ENCODE measurements around the gene HSPBP1. TPM values are rescaled to one million over a fixed set of nuclear protein-coding genes. Genes with fewer than 3 reads are reported as not detected.
A peak's percentile ranks its signal among the peaks of the same experiment; 100 is the strongest.

HSPBP1 gene
- total and polyA plus RNA-seq, 2 of the 13 experiments (the other 11 are each of a cell fraction or from before 2014, with no cell fraction given) = 22.3 to 33.7 TPM

DNA sequence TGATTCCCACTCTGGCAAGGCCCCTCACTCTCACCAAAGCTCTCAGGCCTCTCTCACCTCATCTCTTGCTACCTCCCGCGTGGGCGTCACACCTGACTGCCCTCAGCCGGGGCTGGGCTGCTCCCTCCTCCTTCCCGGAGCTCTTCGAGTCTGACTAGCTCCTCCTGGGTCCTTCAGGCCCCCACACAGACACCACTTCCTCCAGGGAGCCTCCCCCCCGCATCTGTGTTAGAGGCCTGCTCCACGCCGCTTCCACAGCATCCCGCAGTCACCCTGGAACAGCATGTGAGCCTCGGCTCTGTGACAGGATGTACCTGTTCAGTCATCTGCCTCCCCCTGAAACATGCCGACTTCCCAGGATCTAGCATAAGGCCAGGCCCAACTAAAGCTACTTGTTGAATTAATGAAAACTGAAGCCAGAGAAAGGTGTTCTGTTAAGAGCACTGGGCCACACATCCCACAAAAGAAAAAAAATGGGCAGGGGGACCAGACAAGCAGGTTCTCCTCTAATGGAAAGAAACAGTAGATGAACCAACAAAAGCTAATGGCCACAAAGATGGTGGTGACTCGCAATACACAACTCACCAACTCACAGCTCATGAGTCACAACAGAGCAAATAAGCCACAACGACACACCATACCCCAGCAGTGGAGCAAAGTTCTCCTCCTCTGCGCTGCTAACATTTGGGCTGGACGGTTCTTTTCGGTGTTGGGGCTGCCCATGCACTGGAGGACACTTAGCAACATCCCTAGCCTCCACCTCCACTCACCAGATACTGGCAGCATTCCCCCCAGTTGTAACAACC lies 24.1 kb downstream of the HSPBP1 start (continued):
- TF ChIP-seq, protein P1, sequence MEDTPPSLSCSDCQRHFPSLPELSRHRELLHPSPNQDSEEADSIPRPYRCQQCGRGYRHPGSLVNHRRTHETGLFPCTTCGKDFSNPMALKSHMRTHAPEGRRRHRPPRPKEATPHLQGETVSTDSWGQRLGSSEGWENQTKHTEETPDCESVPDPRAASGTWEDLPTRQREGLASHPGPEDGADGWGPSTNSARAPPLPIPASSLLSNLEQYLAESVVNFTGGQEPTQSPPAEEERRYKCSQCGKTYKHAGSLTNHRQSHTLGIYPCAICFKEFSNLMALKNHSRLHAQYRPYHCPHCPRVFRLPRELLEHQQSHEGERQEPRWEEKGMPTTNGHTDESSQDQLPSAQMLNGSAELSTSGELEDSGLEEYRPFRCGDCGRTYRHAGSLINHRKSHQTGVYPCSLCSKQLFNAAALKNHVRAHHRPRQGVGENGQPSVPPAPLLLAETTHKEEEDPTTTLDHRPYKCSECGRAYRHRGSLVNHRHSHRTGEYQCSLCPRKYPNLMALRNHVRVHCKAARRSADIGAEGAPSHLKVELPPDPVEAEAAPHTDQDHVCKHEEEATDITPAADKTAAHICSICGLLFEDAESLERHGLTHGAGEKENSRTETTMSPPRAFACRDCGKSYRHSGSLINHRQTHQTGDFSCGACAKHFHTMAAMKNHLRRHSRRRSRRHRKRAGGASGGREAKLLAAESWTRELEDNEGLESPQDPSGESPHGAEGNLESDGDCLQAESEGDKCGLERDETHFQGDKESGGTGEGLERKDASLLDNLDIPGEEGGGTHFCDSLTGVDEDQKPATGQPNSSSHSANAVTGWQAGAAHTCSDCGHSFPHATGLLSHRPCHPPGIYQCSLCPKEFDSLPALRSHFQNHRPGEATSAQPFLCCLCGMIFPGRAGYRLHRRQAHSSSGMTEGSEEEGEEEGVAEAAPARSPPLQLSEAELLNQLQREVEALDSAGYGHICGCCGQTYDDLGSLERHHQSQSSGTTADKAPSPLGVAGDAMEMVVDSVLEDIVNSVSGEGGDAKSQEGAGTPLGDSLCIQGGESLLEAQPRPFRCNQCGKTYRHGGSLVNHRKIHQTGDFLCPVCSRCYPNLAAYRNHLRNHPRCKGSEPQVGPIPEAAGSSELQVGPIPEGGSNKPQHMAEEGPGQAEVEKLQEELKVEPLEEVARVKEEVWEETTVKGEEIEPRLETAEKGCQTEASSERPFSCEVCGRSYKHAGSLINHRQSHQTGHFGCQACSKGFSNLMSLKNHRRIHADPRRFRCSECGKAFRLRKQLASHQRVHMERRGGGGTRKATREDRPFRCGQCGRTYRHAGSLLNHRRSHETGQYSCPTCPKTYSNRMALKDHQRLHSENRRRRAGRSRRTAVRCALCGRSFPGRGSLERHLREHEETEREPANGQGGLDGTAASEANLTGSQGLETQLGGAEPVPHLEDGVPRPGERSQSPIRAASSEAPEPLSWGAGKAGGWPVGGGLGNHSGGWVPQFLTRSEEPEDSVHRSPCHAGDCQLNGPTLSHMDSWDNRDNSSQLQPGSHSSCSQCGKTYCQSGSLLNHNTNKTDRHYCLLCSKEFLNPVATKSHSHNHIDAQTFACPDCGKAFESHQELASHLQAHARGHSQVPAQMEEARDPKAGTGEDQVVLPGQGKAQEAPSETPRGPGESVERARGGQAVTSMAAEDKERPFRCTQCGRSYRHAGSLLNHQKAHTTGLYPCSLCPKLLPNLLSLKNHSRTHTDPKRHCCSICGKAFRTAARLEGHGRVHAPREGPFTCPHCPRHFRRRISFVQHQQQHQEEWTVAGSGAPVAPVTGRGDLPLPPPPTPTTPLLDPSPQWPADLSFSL (CRISPR knock-in tag; IDR thresholded peaks at IDR 0.05) = peak; percentile 98
- TF ChIP-seq, protein P2, sequence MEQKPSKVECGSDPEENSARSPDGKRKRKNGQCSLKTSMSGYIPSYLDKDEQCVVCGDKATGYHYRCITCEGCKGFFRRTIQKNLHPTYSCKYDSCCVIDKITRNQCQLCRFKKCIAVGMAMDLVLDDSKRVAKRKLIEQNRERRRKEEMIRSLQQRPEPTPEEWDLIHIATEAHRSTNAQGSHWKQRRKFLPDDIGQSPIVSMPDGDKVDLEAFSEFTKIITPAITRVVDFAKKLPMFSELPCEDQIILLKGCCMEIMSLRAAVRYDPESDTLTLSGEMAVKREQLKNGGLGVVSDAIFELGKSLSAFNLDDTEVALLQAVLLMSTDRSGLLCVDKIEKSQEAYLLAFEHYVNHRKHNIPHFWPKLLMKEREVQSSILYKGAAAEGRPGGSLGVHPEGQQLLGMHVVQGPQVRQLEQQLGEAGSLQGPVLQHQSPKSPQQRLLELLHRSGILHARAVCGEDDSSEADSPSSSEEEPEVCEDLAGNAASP (CRISPR knock-in tag; IDR thresholded peaks at IDR 0.05; ENCODE audit: borderline replicate concordance) = no peak
- TF ChIP-seq GTF3A (CRISPR knock-in tag; conservative IDR thresholded peaks at IDR 0.05) (no peak), TOPORS (CRISPR knock-in tag; IDR thresholded peaks at IDR 0.05) (no peak), IKZF1 (IDR thresholded peaks at IDR 0.05) (no peak)

Measured in HepG2 (cell line).